ENCODE results near the gene TRIP12.

Gene TRIP12

DNA sequence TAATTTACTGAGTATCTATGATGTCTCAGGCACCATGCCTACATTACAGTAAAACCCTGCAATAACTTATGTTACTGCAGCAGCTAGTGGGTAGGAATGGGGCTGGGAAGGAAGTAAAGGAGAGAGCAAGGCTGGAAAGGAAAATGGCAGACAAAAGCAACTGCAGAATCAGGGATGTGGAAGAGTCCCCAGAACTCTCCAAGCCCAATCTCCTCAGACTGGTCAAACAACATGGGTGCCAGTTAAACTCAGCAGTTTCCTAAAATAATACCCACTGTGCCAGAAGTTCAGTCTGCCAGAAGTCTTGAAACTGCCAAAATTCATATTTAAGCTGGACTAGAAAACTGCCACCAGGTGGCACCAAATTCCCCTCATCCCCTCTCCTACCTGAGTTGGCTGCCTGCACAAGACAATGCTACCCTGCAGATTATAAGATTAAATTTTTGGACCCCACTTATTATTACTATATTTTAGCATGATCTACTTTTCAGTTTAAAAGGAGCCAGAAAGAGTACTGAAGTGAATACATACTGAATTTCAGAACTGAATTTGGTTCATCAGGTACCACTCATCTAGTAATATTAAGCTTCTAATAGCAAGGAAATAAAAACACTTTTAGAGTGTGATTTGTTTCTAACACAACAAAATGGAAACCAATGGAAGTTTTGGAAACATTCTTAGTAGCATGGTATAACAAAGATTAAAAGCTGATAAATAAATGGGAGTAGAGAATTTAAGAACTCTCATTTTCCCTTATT is 120.6 kb downstream of the TRIP12 start:
- H3K4me1 ChIP-seq (ENCODE audit: insufficient read depth, low read length, poor library complexity, severe bottlenecking): no peaks in the 10 kb centered on the region
- H3F3A ChIP-seq (ENCODE audit: low read depth): no peaks in the 10 kb centered on the region
- peaks cover 89% of the 10 kb centered on the region for H3K36me3 ChIP-seq (ENCODE audit: insufficient read depth, low read length)
- no peak overlapping the region for H3K4me2 ChIP-seq (ENCODE audit: low read depth, low read length, poor library complexity, severe bottlenecking)
- TF ChIP-seq CTCF (conservative IDR thresholded peaks at IDR 0.05; ENCODE audit: low read length) (peak; percentile 80), EZH2phosphoT487 (IDR thresholded peaks at IDR 0.05; ENCODE audit: borderline replicate concordance) (no peak)
- H2AFZ ChIP-seq (ENCODE audit: low read length): no peak overlapping the region
- no peaks in the 10 kb centered on the region for H3K79me2 ChIP-seq (ENCODE audit: insufficient read depth, low read length)
- no peaks in the 10 kb centered on the region for H3K9me2 ChIP-seq (replicated peaks; ENCODE audit: low read depth, low read length)
- H3K4me3 ChIP-seq (ENCODE audit: low read length, poor library complexity, severe bottlenecking): no peak overlapping the region
- no peak overlapping the region for H3K9ac ChIP-seq (ENCODE audit: low read depth, low read length, poor library complexity, severe bottlenecking)
- no peaks in the 10 kb centered on the region for H4K20me1 ChIP-seq (ENCODE audit: insufficient read depth, low read length, poor library complexity, severe bottlenecking)
- no peaks in the 10 kb centered on the region for H3K27me3 ChIP-seq (ENCODE audit: insufficient read depth, low read length, poor library complexity, severe bottlenecking)
- no peaks in the 10 kb centered on the region for H3K9me3 ChIP-seq (ENCODE audit: insufficient read depth, low read depth, low read length)

DNA sequence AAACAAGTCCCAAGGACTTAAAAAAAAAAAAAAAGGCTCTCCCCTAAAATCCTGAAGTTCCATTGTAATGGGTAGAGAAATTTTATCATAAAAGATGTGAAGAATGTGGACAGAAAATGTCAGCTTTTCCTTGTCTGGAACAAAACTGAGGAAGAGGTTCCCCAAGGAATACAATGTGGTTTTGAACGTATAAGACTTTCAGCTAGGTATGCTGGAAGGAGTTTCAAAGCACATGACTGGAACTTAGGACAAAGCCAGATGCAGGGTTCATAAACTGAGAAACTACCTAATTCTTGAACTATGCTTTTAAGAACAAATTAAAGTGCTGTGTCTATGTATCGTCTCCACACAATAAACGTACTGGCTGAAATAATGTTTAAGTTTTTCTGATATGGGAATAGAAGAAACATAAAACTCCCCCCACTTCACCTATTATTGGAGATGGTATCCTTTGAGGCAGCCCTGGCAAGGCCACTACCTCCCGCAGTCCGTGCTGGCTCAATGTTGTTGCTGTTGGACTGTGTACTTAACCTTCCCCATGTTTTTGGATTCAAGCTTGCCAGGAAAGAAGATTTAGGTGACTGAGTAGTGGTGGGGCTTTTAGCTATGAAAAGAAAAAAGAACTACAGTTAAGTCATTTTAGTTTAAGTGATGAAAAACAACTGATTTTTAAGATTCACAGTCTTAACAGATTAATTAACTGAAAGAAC is 123.2 kb downstream of the TRIP12 start:
- Histone ChIP-seq H3K4me1 (ENCODE audit: insufficient read depth, low read length, poor library complexity, severe bottlenecking) (no peaks in the 10 kb centered on the region), H3K79me2 (ENCODE audit: insufficient read depth, low read length) (no peaks in the 10 kb centered on the region), H3K27me3 (ENCODE audit: insufficient read depth, low read length, poor library complexity, severe bottlenecking) (no peaks in the 10 kb centered on the region), H3K36me3 (ENCODE audit: insufficient read depth, low read length) (peaks cover 94% of the 10 kb centered on the region), H2AFZ (ENCODE audit: low read length) (no peak overlapping the region), H3K4me3 (ENCODE audit: low read length, poor library complexity, severe bottlenecking) (no peak overlapping the region), H3K9me3 (ENCODE audit: insufficient read depth, low read depth, low read length) (no peaks in the 10 kb centered on the region), H4K20me1 (ENCODE audit: insufficient read depth, low read length, poor library complexity, severe bottlenecking) (no peaks in the 10 kb centered on the region), H3K9me2 (replicated peaks; ENCODE audit: low read depth, low read length) (no peaks in the 10 kb centered on the region), H3K9ac (ENCODE audit: low read depth, low read length, poor library complexity, severe bottlenecking) (no peak overlapping the region), H3F3A (ENCODE audit: low read depth) (no peaks in the 10 kb centered on the region), H3K4me2 (ENCODE audit: low read depth, low read length, poor library complexity, severe bottlenecking) (no peak overlapping the region)
- TF ChIP-seq CTCF (conservative IDR thresholded peaks at IDR 0.05; ENCODE audit: low read length) (no peak), EZH2phosphoT487 (IDR thresholded peaks at IDR 0.05; ENCODE audit: borderline replicate concordance) (no peak)

DNA sequence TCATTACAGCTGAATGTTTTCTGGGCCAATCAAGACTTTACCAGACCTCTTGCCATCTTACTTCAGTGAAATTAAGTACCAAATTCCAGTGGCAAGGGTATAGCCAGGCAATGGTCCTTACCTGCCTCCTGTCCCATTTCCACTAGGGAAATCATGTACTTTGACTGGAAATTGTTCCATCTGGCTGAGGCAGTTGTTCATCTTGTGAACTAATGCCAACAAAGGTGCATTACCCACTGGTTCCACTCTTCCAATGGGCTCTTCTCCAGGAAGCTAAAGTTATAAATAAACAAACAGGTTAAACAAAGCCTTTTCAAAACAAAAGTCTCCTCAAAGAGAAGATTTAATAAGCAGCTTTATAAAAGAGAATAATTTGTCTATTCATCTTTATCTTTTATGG is 126.8 kb downstream of the TRIP12 start:
- Histone ChIP-seq H4K20me1 (ENCODE audit: insufficient read depth, low read length, poor library complexity, severe bottlenecking) (no peaks in the 10 kb centered on the region), H3F3A (ENCODE audit: low read depth) (no peaks in the 10 kb centered on the region), H3K36me3 (ENCODE audit: insufficient read depth, low read length) (peaks cover 93% of the 10 kb centered on the region), H3K79me2 (ENCODE audit: insufficient read depth, low read length) (no peaks in the 10 kb centered on the region), H3K27me3 (ENCODE audit: insufficient read depth, low read length, poor library complexity, severe bottlenecking) (no peaks in the 10 kb centered on the region), H3K9ac (ENCODE audit: low read depth, low read length, poor library complexity, severe bottlenecking) (no peak overlapping the region), H3K4me2 (ENCODE audit: low read depth, low read length, poor library complexity, severe bottlenecking) (no peak overlapping the region), H3K4me3 (ENCODE audit: low read length, poor library complexity, severe bottlenecking) (no peak overlapping the region), H3K9me3 (ENCODE audit: insufficient read depth, low read depth, low read length) (no peaks in the 10 kb centered on the region), H2AFZ (ENCODE audit: low read length) (no peak overlapping the region), H3K4me1 (ENCODE audit: insufficient read depth, low read length, poor library complexity, severe bottlenecking) (no peaks in the 10 kb centered on the region), H3K9me2 (replicated peaks; ENCODE audit: low read depth, low read length) (no peaks in the 10 kb centered on the region)
- no peak for TF ChIP-seq CTCF (conservative IDR thresholded peaks at IDR 0.05; ENCODE audit: low read length)
- no peak for TF ChIP-seq EZH2phosphoT487 (IDR thresholded peaks at IDR 0.05; ENCODE audit: borderline replicate concordance)

Data from Loucy (cell line).